Measurements from ENCODE around the gene BICC1. TPM values are rescaled to one million over a fixed set of nuclear protein-coding genes. Genes with fewer than 3 reads are reported as not detected.

The BICC1 gene
- total and polyA plus RNA-seq, 2 donors (not counting 1 experiment from before 2014, with no cell fraction given): not detected

GRCh38 chr10:58820386-58820785, 307.7 kb downstream of the BICC1 start:
- H3K27me3 Mint-ChIP-seq: no peaks in the 10 kb centered on the region
- no peaks in the 10 kb centered on the region for H3K4me1 Mint-ChIP-seq
- DNase-seq (no peak), ATAC-seq (ENCODE audit: low read depth) (no peak)
- TF ChIP-seq CTCF (IDR thresholded peaks at IDR 0.05): no peak
- no peak for TF ChIP-seq EZH2 (IDR thresholded peaks at IDR 0.05; ENCODE audit: borderline replicate concordance, insufficient read depth, low read depth, low read length, poor library complexity, severe bottlenecking)
- H3K4me3 Mint-ChIP-seq: no peak overlapping the region
- Histone ChIP-seq H3K79me2 (ENCODE audit: control insufficient read depth, insufficient read depth, low read length) (no peaks in the 10 kb centered on the region), H4K20me1 (ENCODE audit: control insufficient read depth, insufficient read depth, low read length, poor library complexity, severe bottlenecking) (no peaks in the 10 kb centered on the region), H3K27ac (ENCODE audit: low read length in 2 of 2) (no peak overlapping the region), H2AFZ (ENCODE audit: insufficient read depth, low read depth, low read length, poor library complexity, severe bottlenecking) (no peak overlapping the region), H3K4me1 (ENCODE audit: control insufficient read depth in 2 of 2, insufficient read depth in 2 of 2, low read length in 2 of 2) (no peaks in the 10 kb centered on the region), H3K4me3 (ENCODE audit: control extremely low read depth in 1 of 5, extremely low read depth in 1 of 5, insufficient read depth in 1 of 5, low read depth in 2 of 5, low read length in 4 of 5) (no peak overlapping the region), H3K27me3 (replicated peaks in 1 of 4; ENCODE audit: control extremely low read depth in 1 of 4, control insufficient read depth in 3 of 4, insufficient read depth in 4 of 4, low read length in 3 of 4) (no peaks in the 10 kb centered on the region), H3K9ac (ENCODE audit: low read length) (no peak overlapping the region), H3K9me3 (ENCODE audit: control extremely low read depth in 1 of 3, control insufficient read depth in 2 of 3, insufficient read depth in 1 of 3, low read length in 2 of 3) (no peaks in the 10 kb centered on the region), H3K4me2 (replicated peaks; ENCODE audit: low read depth, low read length, poor library complexity, severe bottlenecking) (no peak overlapping the region), H3K36me3 (replicated peaks in 1 of 2; ENCODE audit: control extremely low read depth in 1 of 2, control insufficient read depth in 1 of 2, extremely low read depth in 1 of 2, insufficient read depth in 2 of 2, low read length in 1 of 2) (no peaks in the 10 kb centered on the region)
- H3K27ac Mint-ChIP-seq: no peak overlapping the region
- WGBS (ENCODE audit: insufficient coverage): no CpG with 5 or more reads among the region's 1 CpG
- intact Hi-C loops (cut with micrococcal nuclease): no loop called here
- ChIA-PET CTCF (no interaction called here), POLR2A (no interaction called here)
- H3K9me3 Mint-ChIP-seq (ENCODE audit: insufficient read depth): no peaks in the 10 kb centered on the region

GRCh38 chr10:58820861-58821751, 308.4 kb downstream of the BICC1 start:
- no peaks in the 10 kb centered on the region for H3K4me1 ChIP-seq (ENCODE audit: control insufficient read depth in 2 of 2, insufficient read depth in 2 of 2, low read length in 2 of 2)
- DNase-seq (no peak), ATAC-seq (ENCODE audit: low read depth) (no peak)
- Mint-ChIP-seq H3K4me1 (no peaks in the 10 kb centered on the region), H3K27ac (no peak overlapping the region), H3K9me3 (ENCODE audit: insufficient read depth) (no peaks in the 10 kb centered on the region), H3K27me3 (no peaks in the 10 kb centered on the region), H3K4me3 (no peak overlapping the region)
- no peaks in the 10 kb centered on the region for H3K9me3 ChIP-seq (ENCODE audit: control extremely low read depth in 1 of 3, control insufficient read depth in 2 of 3, insufficient read depth in 1 of 3, low read length in 2 of 3)
- TF ChIP-seq EZH2 (IDR thresholded peaks at IDR 0.05; ENCODE audit: borderline replicate concordance, insufficient read depth, low read depth, low read length, poor library complexity, severe bottlenecking) (no peak), CTCF (IDR thresholded peaks at IDR 0.05) (no peak)
- no peaks in the 10 kb centered on the region for H3K27me3 ChIP-seq (replicated peaks in 1 of 4; ENCODE audit: control extremely low read depth in 1 of 4, control insufficient read depth in 3 of 4, insufficient read depth in 4 of 4, low read length in 3 of 4)
- no peak overlapping the region for H3K9ac ChIP-seq (ENCODE audit: low read length)
- no peaks in the 10 kb centered on the region for H3K79me2 ChIP-seq (ENCODE audit: control insufficient read depth, insufficient read depth, low read length)
- no peak overlapping the region for H2AFZ ChIP-seq (ENCODE audit: insufficient read depth, low read depth, low read length, poor library complexity, severe bottlenecking)
- CTCF ChIA-PET: no interaction called here
- H3K4me2 ChIP-seq (replicated peaks; ENCODE audit: low read depth, low read length, poor library complexity, severe bottlenecking): no peak overlapping the region
- WGBS (ENCODE audit: insufficient coverage): 100% methylated on average over 3 of the region's 7 CpGs
- intact Hi-C loops (cut with micrococcal nuclease): no loop called here
- no peaks in the 10 kb centered on the region for H3K36me3 ChIP-seq (replicated peaks in 1 of 2; ENCODE audit: control extremely low read depth in 1 of 2, control insufficient read depth in 1 of 2, extremely low read depth in 1 of 2, insufficient read depth in 2 of 2, low read length in 1 of 2)
- no peaks in the 10 kb centered on the region for H4K20me1 ChIP-seq (ENCODE audit: control insufficient read depth, insufficient read depth, low read length, poor library complexity, severe bottlenecking)
- H3K4me3 ChIP-seq (ENCODE audit: control extremely low read depth in 1 of 5, extremely low read depth in 1 of 5, insufficient read depth in 1 of 5, low read depth in 2 of 5, low read length in 4 of 5): no peak overlapping the region
- POLR2A ChIA-PET: no interaction called here
- H3K27ac ChIP-seq (ENCODE audit: low read length in 2 of 2): no peak overlapping the region

All from B cell (primary cell).